Prostate gland (tissue), 2 donors: ENCODE data around the gene SOHLH2. TPM values are rescaled to one million over a fixed set of nuclear protein-coding genes. Genes with fewer than 3 reads are reported as not detected.

ENCODE experiments used
- DNase-seq: peaks from one replicate; pipeline ENCODE4 v3.0.0-alpha.2; 2019; ENCODE audit warnings: low spot score
- H3K27ac ChIP-seq, 2 donors: fragments of 200-600 bp; sonication (generic); 2 replicates each; pipeline ENCODE4 v1.5.1; 2017 to 2019
- H3K27me3 ChIP-seq: fragments of 200-600 bp; sonication (generic); replicated peaks from 2 replicates; pipeline ENCODE4 v1.5.1; 2019; ENCODE audit not compliant: insufficient read depth
- H3K36me3 ChIP-seq, 2 donors: fragments of 200-600 bp; sonication (generic); 1 replicate in 1 of 2; 2 replicates in 1 of 2; pipeline versions ENCODE4 v1.5.1 to v1.8.1; 2017 to 2019
- H3K4me1 ChIP-seq: fragments of 200-600 bp; sonication (generic); replicated peaks from 2 replicates; pipeline ENCODE4 v1.5.1; 2019
- H3K4me3 ChIP-seq, 2 donors: fragments of 200-600 bp; sonication (generic); 2 replicates each; pipeline ENCODE4 v1.5.1; 2017 to 2019
- H3K9me3 ChIP-seq: fragments of 200-600 bp; sonication (generic); 2 replicates; pipeline ENCODE4 v1.5.1; 2017
- CTCF ChIP-seq, 4 experiments: fragments of 200-600 bp in 2 of 4; fragments of 450-650 bp in 2 of 4; sonication (generic) in 2 of 4; IDR thresholded peaks; 1 replicate in 3 of 4; 2 replicates in 1 of 4; pipeline ENCODE4 v1.5.1; 2016 to 2019; ENCODE audit warnings: antibody characterized with exemption in 4 of 4, mild to moderate bottlenecking in 2 of 4, moderate library complexity in 2 of 4
- POLR2A ChIP-seq: fragments of 450-650 bp; IDR thresholded peaks from one replicate; pipeline ENCODE4 v1.6.1; 2016; ENCODE audit warnings: antibody characterized with exemption, mild to moderate bottlenecking
- POLR2AphosphoS5 ChIP-seq: sonication (generic); formaldehyde crosslinking; IDR thresholded peaks from one replicate; pipeline ENCODE4 v1.6.1; 2017; ENCODE audit warnings: antibody characterized with exemption
- WGBS: methylation state at CpG from one replicate; pipeline ENCODE4 v1.1.5; 2018; 5-methylcytosine and 5-hydroxymethylcytosine counted together
- intact Hi-C: fragments of 100-400 bp; cut with DNase I; formaldehyde crosslinking; loops from one replicate; pipeline ENCODE4 v1.14.2; 2022
- total RNA-seq, 2 donors: library from RNA; depleted of rRNA; stranded (reverse); fragments of >200 nt; gene quantifications; one replicate each; pipeline ENCODE4 v1.1.0, GENCODE V29; 2016

Gene SOHLH2
- total RNA-seq, 2 donors from 2014 or later: 2.3 to 5.1 TPM

- Histone ChIP-seq H3K27ac (no peak overlapping the region), H3K4me1 (peaks cover 6% of the 10 kb centered on the region), H3K27me3 (no peaks in the 10 kb centered on the region), H3K36me3 (no peaks in the 10 kb centered on the region), H3K9me3 (no peaks in the 10 kb centered on the region), H3K4me3 (no peak overlapping the region)
- TF ChIP-seq CTCF (IDR thresholded peaks at IDR 0.05) (no peak), POLR2A (no peak), POLR2AphosphoS5 (no peak)
- WGBS: 91% methylated on average over 8 of the region's 8 CpGs
- intact Hi-C loops: no loop called here
- no peak for DNase-seq
Measured at GRCh38 chr13:36258831-36259230, 44.5 kb upstream of the SOHLH2 start.

- Histone ChIP-seq H3K36me3 (no peaks in the 10 kb centered on the region), H3K27me3 (no peaks in the 10 kb centered on the region), H3K27ac (no peak overlapping the region), H3K9me3 (no peaks in the 10 kb centered on the region), H3K4me1 (no peaks in the 10 kb centered on the region), H3K4me3 (no peak overlapping the region)
- intact Hi-C loops: no loop called here
- no peak for DNase-seq
- TF ChIP-seq POLR2AphosphoS5: no peak
- TF ChIP-seq CTCF (IDR thresholded peaks at IDR 0.05): no peak
- TF ChIP-seq POLR2A: no peak
Measured at GRCh38 chr13:36251526-36251925, 37.2 kb upstream of the SOHLH2 start.

- intact Hi-C loops: no loop called here
- WGBS: 71% methylated on average over 4 of the region's 4 CpGs
- Histone ChIP-seq H3K4me3 (no peak overlapping the region), H3K9me3 (no peaks in the 10 kb centered on the region), H3K27me3 (no peaks in the 10 kb centered on the region), H3K36me3 (no peaks in the 10 kb centered on the region), H3K27ac (no peak overlapping the region), H3K4me1 (no peaks in the 10 kb centered on the region)
- DNase-seq: no peak
- TF ChIP-seq CTCF (IDR thresholded peaks at IDR 0.05): no peak
- TF ChIP-seq POLR2AphosphoS5: no peak
- no peak for TF ChIP-seq POLR2A
Measured at GRCh38 chr13:36251017-36251416, 36.7 kb upstream of the SOHLH2 start.

- Histone ChIP-seq H3K27me3 (no peaks in the 10 kb centered on the region), H3K4me1 (no peaks in the 10 kb centered on the region), H3K27ac (no peak overlapping the region), H3K9me3 (no peaks in the 10 kb centered on the region), H3K36me3 (no peaks in the 10 kb centered on the region), H3K4me3 (no peak overlapping the region)
- TF ChIP-seq CTCF (IDR thresholded peaks at IDR 0.05) (no peak), POLR2A (no peak), POLR2AphosphoS5 (no peak)
- intact Hi-C loops: no loop called here
- DNase-seq: no peak
Measured at GRCh38 chr13:36248700-36249099, 34.3 kb upstream of the SOHLH2 start.

GRCh38 chr13:36244990-36245389, 30.6 kb upstream of the SOHLH2 start:
- Histone ChIP-seq H3K4me1 (no peaks in the 10 kb centered on the region), H3K27ac (no peak overlapping the region), H3K36me3 (no peaks in the 10 kb centered on the region), H3K4me3 (no peak overlapping the region), H3K27me3 (no peaks in the 10 kb centered on the region), H3K9me3 (no peaks in the 10 kb centered on the region)
- intact Hi-C loops: no loop called here
- TF ChIP-seq POLR2AphosphoS5 (no peak), CTCF (IDR thresholded peaks at IDR 0.05) (no peak), POLR2A (no peak)
- 92% methylated on average over 1 of the region's 1 CpG for WGBS
- DNase-seq: no peak
